Measurements from ENCODE around the gene MYO16. TPM values are rescaled to one million over a fixed set of nuclear protein-coding genes. Genes with fewer than 3 reads are reported as not detected.

The MYO16 gene
- polyA plus RNA-seq, 1 experiment, result not detected

DNA sequence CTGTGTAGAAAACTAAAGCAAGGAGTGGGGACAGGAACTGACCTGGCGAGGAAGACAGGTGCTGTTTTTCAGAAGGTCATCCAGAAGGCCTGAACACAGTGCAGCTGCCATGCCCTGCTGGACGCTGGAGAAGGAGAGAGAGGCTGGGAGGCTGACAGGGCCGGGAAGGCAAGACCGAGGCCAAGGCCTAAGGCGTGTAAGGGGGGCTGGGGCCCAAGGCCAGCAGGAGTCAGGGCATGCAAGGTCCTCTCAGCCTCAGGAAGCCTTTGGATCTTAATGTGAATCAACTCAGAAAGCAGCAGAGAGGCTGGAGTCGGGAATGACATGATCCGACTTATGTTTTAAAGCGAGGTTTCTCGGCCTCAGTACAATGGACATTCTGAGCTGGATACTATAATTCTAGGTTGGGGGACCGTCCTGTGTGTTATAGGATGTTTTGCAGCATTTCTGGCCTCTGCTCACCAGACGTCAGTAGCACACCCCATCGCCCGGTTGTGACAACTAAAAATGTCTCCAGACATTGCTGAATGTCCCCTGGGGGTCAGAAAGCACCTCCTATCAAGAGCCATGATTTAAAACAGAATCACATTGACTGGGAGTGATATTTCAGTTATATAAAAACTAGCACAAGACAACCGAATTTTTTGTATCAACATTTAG is 530.4 kb downstream of the MYO16 start:
- Histone ChIP-seq H3K4me3 (ENCODE audit: low read depth, low read length) (no peak overlapping the region), H3K36me3 (ENCODE audit: control insufficient read depth, insufficient read depth, low read length) (no peaks in the 10 kb centered on the region), H3K27me3 (ENCODE audit: control insufficient read depth, insufficient read depth, low read length) (no peaks in the 10 kb centered on the region)
- TF ChIP-seq, protein P1, sequence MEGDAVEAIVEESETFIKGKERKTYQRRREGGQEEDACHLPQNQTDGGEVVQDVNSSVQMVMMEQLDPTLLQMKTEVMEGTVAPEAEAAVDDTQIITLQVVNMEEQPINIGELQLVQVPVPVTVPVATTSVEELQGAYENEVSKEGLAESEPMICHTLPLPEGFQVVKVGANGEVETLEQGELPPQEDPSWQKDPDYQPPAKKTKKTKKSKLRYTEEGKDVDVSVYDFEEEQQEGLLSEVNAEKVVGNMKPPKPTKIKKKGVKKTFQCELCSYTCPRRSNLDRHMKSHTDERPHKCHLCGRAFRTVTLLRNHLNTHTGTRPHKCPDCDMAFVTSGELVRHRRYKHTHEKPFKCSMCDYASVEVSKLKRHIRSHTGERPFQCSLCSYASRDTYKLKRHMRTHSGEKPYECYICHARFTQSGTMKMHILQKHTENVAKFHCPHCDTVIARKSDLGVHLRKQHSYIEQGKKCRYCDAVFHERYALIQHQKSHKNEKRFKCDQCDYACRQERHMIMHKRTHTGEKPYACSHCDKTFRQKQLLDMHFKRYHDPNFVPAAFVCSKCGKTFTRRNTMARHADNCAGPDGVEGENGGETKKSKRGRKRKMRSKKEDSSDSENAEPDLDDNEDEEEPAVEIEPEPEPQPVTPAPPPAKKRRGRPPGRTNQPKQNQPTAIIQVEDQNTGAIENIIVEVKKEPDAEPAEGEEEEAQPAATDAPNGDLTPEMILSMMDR (IDR thresholded peaks at IDR 0.05; ENCODE audit: insufficient read depth, low read depth, low read length), result no peak
- POLR2A ChIA-PET, result no interaction called here
- CTCF ChIA-PET, result no interaction called here
- DNase-seq (ENCODE audit: low read depth), result no peak

DNA sequence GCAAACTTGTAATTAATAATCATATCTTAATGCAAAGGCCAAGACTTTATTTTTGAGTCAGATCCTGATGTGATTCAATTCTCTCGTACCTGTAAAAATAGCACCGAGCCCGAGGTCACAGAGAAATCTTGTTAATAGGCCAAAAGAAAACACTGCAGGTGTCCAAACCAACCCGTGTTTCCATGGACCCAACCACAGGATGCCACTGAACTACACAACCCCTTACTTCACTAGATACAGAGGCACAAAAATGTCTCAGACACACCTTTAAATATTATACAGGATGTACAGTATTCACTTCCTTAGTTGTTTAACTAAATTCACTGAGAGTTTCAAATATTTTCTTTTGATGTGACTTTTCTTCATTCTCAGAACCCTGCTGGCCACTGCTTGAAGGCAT is 530.9 kb downstream of the MYO16 start:
- ChIA-PET CTCF (no interaction called here), POLR2A (no interaction called here)

DNA sequence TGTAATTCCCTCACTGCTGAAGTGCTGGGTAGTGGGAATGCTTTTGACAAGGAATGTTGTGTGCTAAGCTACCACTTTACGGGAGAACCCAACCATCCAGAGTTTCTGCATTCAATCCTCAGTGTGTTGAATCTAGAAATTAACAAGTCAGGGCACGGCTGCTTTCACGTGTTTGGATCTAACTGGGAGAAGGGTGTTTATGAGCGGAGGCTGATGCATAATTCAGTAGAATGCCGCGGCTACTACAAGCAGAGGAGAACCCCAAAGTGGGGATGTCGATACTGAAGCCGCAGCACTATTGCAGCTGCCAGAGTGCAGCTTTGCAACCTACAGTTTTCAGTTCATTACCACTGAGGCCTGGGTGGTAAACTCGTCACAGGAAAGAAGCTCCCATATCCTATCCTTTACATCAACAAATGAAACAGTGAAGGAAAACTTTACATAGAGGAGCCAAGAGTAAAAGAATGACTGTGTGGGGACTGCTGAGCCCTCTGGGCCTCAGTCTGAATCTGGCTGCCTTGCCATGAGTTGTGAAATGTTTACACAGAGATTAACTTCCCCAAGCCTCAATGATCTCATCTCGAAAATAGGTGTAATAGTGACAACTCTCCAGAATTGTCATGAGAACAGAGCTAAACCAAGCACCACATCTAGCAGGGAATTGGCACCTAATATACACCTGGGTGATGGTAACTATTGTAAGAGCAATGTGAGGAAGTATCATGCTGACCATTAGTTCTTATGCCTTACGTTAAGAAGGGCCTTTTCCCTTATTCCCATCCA is 531.7 kb downstream of the MYO16 start:
- H3K36me3 ChIP-seq (ENCODE audit: control insufficient read depth, insufficient read depth, low read length), result no peaks in the 10 kb centered on the region
- CTCF ChIA-PET, result no interaction called here
- no peak for DNase-seq (ENCODE audit: low read depth)

More for the DNA sequence above, 530.9 kb downstream of the MYO16 start:
- TF ChIP-seq, protein P1 (IDR thresholded peaks at IDR 0.05; ENCODE audit: insufficient read depth, low read depth, low read length), result no peak
- H3K27me3 ChIP-seq (ENCODE audit: control insufficient read depth, insufficient read depth, low read length), result no peaks in the 10 kb centered on the region
- no peaks in the 10 kb centered on the region for H3K36me3 ChIP-seq (ENCODE audit: control insufficient read depth, insufficient read depth, low read length)
- H3K4me3 ChIP-seq (ENCODE audit: low read depth, low read length), result no peak overlapping the region
- DNase-seq (ENCODE audit: low read depth), result no peak

DNA sequence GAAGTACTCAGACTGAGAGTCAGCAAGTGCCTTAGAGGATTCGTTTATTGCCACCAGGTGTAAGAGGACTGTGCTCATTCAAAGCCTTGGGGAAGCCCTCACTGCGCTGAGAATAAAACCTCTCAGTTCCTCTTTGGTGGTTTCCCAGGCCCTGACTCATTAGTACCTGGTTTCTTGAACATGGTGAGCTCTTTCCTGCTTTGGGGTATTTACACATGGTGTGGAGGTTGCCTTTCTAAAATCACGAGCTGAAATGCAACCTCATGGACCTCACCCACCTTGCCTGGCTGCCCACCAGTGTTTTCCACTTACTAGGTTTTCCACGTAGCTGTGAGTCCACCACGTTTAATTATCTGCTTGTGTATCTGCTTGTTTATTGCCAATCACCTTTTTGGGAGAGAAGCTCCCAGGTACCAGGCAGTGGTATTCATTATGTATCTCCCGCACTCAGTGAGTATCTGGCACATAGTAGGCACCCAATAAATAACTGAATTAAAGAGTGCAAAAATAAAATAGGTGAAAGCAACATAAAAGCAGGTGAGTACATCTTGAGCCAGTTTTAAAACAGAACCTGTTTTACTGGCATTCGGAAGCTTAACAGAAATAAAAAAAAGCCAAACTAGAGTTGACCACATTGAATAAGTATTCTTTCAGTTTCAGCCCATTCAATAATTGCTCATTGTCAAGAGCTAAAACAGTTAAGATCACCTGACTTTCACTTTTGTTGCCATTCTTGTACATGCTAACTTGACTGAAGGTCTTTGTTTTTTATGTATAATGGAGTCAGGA is 533.0 kb downstream of the MYO16 start:
- POLR2A ChIA-PET, result no interaction called here
- no peak overlapping the region for H3K4me3 ChIP-seq (ENCODE audit: low read depth, low read length)
- no peaks in the 10 kb centered on the region for H3K27me3 ChIP-seq (ENCODE audit: control insufficient read depth, insufficient read depth, low read length)

More for the DNA sequence above, 531.7 kb downstream of the MYO16 start:
- TF ChIP-seq, protein P1 (IDR thresholded peaks at IDR 0.05; ENCODE audit: insufficient read depth, low read depth, low read length), result no peak
- POLR2A ChIA-PET, result no interaction called here
- Histone ChIP-seq H3K4me3 (ENCODE audit: low read depth, low read length) (no peak overlapping the region), H3K27me3 (ENCODE audit: control insufficient read depth, insufficient read depth, low read length) (no peaks in the 10 kb centered on the region)

More for the DNA sequence above, 533.0 kb downstream of the MYO16 start:
- CTCF ChIA-PET, result no interaction called here
- DNase-seq (ENCODE audit: low read depth), result no peak
- TF ChIP-seq, protein P1 (IDR thresholded peaks at IDR 0.05; ENCODE audit: insufficient read depth, low read depth, low read length), result no peak
- H3K36me3 ChIP-seq (ENCODE audit: control insufficient read depth, insufficient read depth, low read length), result no peaks in the 10 kb centered on the region

Measured in BJ (cell line).